ENCODE results near the gene IVNS1ABP.

Gene IVNS1ABP

GRCh38 chr1:185280589-185280988, 36.5 kb downstream of the IVNS1ABP start:
- H3K27ac ChIP-seq, result no peak overlapping the region
- no peak for TF ChIP-seq ZFX (IDR thresholded peaks at IDR 0.05)
- TF ChIP-seq CTCF (conservative IDR thresholded peaks at IDR 0.05), result no peak

DNA sequence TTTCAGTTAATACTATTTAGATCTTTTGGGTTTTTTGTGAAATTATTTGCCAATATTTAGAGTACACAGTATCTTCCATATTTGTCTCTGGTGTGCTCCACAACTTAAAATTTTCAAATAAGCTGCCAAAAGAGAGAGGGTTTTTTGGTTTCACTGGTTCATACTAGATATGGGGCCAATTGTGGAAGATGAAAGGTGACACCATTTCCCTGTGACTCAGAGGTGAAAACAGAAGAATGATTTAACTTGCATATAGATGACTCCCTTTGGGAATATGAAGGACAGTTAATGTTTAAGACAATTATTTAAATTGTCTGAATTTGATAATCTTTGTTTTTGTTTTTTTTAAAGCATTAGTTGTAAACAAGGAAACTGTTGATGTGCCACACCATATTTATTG, 37.5 kb downstream of the IVNS1ABP start:
- no peak overlapping the region for H3K27ac ChIP-seq
- no peak for TF ChIP-seq CTCF (conservative IDR thresholded peaks at IDR 0.05)
- TF ChIP-seq ZFX (IDR thresholded peaks at IDR 0.05), result no peak

DNA sequence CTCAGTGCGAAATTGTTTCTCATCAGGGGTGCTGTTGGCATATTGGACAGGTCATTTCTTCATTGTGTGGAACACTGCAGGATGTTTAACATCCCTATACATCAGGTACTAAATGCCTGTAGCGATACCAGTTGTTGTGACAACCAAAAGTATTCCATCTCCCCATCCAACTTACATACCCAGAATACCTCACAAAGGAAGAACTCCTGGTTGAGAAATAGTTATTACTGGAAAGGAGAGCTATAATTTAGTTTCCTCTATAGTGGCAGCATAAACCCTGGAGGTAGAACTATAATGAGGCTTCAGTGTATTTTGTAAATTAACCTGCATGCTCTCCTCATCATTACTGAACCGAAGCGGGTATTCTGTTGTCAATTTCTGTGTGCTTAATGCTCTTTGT, 45.1 kb downstream of the IVNS1ABP start:
- no peak overlapping the region for H3K27ac ChIP-seq
- TF ChIP-seq CTCF (conservative IDR thresholded peaks at IDR 0.05) (no peak), ZFX (IDR thresholded peaks at IDR 0.05) (no peak)

DNA sequence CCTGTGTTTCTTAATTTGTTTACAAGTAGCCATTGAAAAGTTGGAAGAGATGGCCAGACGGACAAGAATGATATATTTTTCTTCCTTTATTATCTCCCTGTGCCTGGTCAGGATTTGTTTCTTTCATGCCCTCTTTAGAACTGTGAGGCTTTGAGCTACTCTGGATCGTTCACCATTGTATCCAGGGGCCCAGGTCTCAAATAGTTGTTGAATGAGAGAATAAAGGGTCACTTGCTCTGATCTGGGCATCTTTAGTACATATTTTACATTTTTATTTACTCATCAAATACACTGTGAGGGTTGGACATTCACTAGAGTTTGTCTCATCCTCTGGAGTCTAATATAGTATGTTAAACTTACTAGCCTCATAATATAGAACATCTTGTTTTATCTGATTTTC, 48.7 kb downstream of the IVNS1ABP start:
- TF ChIP-seq ZFX (IDR thresholded peaks at IDR 0.05) (no peak), CTCF (conservative IDR thresholded peaks at IDR 0.05) (no peak)
- H3K27ac ChIP-seq, result no peak overlapping the region

GRCh38 chr1:185267701-185268100, 49.3 kb downstream of the IVNS1ABP start:
- TF ChIP-seq ZFX (IDR thresholded peaks at IDR 0.05) (no peak), CTCF (conservative IDR thresholded peaks at IDR 0.05) (no peak)
- H3K27ac ChIP-seq, result no peak overlapping the region

- no peak overlapping the region for H3K27ac ChIP-seq
- TF ChIP-seq ZFX (IDR thresholded peaks at IDR 0.05) (no peak), CTCF (conservative IDR thresholded peaks at IDR 0.05) (no peak)
Observed at GRCh38 chr1:185267301-185267700, 49.7 kb downstream of the IVNS1ABP start.

DNA sequence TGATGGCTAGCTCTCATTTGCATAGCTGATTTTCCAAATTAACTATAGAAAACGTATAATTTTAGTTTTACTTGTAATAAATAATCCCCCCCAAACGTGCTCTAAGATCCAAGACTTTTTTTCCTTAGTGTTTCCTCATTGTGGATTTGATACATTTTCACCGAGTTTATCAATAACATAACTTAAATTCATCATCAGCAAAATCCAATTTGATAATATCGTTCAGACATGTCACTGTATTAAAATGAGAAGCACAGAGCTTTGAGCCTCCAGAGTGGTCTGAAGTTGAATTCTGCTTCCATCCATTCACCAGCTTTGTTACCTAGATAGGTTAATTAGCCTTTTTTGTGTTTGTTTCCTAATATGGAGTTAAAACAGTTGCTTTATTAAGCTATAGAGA, 51.7 kb downstream of the IVNS1ABP start:
- no peak for TF ChIP-seq CTCF (conservative IDR thresholded peaks at IDR 0.05)
- no peak for TF ChIP-seq ZFX (IDR thresholded peaks at IDR 0.05)
- H3K27ac ChIP-seq, result no peak overlapping the region

Data from C4-2B (cell line).